Astrocyte (in vitro differentiated cells and primary cell): ENCODE measurements around the gene LIPT2.

Experiments used
- EZH2 ChIP-seq: IDR thresholded peaks from 2 replicates; pipeline ENCODE4 v1.6.1; 2012; ENCODE audit warnings: mild to moderate bottlenecking, low read length, inconsistent platforms; ENCODE audit not compliant: insufficient read depth
- TF ChIP-seq, protein P1 (sequence below): IDR thresholded peaks from 2 replicates; pipeline ENCODE4 v1.5.1; 2011; ENCODE audit warnings: low read depth, mild to moderate bottlenecking, inconsistent platforms, low read length, moderate library complexity; ENCODE audit not compliant: insufficient read depth

DNA sequence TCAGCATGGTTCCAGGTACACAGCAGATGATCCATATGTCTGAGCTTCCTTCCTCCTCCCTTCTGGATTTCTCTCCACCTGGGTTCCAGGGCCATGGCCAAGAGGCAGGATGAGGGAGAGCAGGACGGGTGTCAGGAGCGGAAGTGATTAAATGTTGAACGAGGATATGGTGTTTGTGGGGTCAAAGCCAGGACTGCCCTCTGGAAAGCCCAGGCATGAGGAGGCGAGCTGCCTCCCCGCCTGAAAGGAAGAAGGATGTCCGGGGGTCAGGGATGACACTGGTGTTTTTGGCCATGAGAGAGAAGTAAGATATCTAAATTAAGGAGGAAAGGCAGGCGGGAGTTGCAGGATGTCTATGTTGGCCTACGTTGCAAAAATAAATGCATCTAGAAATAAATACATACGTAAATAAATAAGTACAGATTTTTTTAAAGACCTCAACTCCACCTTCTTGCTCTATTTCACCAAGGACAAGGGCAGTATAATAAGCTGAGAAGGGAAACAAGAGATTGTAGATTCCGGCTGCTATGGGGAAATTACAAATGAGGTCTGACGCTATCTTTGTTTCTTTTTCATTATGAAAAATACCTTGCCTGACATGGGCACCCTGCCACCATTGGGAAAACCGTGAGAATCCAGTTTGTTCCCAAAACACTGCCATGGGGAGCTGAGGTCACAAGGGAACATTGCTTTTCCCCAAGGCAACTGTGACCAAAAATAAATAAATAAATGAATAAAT, 27.6 kb upstream of the LIPT2 start:
- TF ChIP-seq, protein P1, sequence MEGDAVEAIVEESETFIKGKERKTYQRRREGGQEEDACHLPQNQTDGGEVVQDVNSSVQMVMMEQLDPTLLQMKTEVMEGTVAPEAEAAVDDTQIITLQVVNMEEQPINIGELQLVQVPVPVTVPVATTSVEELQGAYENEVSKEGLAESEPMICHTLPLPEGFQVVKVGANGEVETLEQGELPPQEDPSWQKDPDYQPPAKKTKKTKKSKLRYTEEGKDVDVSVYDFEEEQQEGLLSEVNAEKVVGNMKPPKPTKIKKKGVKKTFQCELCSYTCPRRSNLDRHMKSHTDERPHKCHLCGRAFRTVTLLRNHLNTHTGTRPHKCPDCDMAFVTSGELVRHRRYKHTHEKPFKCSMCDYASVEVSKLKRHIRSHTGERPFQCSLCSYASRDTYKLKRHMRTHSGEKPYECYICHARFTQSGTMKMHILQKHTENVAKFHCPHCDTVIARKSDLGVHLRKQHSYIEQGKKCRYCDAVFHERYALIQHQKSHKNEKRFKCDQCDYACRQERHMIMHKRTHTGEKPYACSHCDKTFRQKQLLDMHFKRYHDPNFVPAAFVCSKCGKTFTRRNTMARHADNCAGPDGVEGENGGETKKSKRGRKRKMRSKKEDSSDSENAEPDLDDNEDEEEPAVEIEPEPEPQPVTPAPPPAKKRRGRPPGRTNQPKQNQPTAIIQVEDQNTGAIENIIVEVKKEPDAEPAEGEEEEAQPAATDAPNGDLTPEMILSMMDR, result no peak
- no peak for TF ChIP-seq EZH2
